Stimulated activated CD4-positive, alpha-beta T cell treated with anti-CD3 and anti-CD28 coated beads, Interleukin-15, amount 100 ng/mL, for 48 hours (primary cell): ENCODE results near the gene INPP4A.

Experiments
- DNase-seq, 2 donors: peaks; one replicate each; pipeline ENCODE4 v3.0.0-alpha.2; 2020; ENCODE audit warnings: low read depth in 2 of 2

The INPP4A gene

GRCh38 chr2:98436734-98437133 is 7.9 kb upstream of the INPP4A start:
- DNase-seq, result no peak

GRCh38 chr2:98438190-98439133 is 6.2 kb upstream of the INPP4A start:
- DNase-seq, result no peak

GRCh38 chr2:98441706-98442450 is 2.8 kb upstream of the INPP4A start:
- no peak for DNase-seq

- DNase-seq, result no peak
These were observed 2.2 kb upstream of the INPP4A start for GRCh38 chr2:98442488-98442887.

GRCh38 chr2:98445177-98445682 is 572 bp downstream of the INPP4A start:
- no peak for DNase-seq

- no peak for DNase-seq
These were observed 1.3 kb downstream of the INPP4A start for GRCh38 chr2:98445683-98446581.

GRCh38 chr2:98446850-98447249 is 2.2 kb downstream of the INPP4A start:
- no peak for DNase-seq

GRCh38 chr2:98448441-98449145 is 3.9 kb downstream of the INPP4A start:
- DNase-seq, result no peak

GRCh38 chr2:98452396-98453027 is 7.9 kb downstream of the INPP4A start:
- no peak for DNase-seq

GRCh38 chr2:98453083-98453482 is 8.4 kb downstream of the INPP4A start:
- DNase-seq, result no peak

GRCh38 chr2:98453531-98453930 is 8.9 kb downstream of the INPP4A start:
- no peak for DNase-seq

- no peak for DNase-seq
These were observed 9.4 kb downstream of the INPP4A start for GRCh38 chr2:98454073-98454472.

- no peak for DNase-seq
These were observed 10.0 kb downstream of the INPP4A start for GRCh38 chr2:98454500-98455235.

- no peak for DNase-seq
These were observed 10.9 kb downstream of the INPP4A start for GRCh38 chr2:98455494-98455976.

GRCh38 chr2:98457045-98457696 is 12.5 kb downstream of the INPP4A start:
- no peak for DNase-seq

- no peak for DNase-seq
These were observed 13.5 kb downstream of the INPP4A start for GRCh38 chr2:98458207-98458606.

GRCh38 chr2:98458667-98459380 is 14.2 kb downstream of the INPP4A start:
- no peak for DNase-seq

- DNase-seq, result no peak
These were observed 15.0 kb downstream of the INPP4A start for GRCh38 chr2:98459496-98460175.
